SK-N-SH treated with all-trans-retinoic acid at 6 μM for 48 hours (cell line): ENCODE data around the gene ARFGEF3.

Experiments
- CREB5 ChIP-seq: fragments of 250-450 bp; sonication (Bioruptor Pico); IDR thresholded peaks from 2 replicates; pipeline ENCODE4 v1.5.1; 2020; ENCODE audit warnings: low read depth, mild to moderate bottlenecking, moderate library complexity
- CSDC2 ChIP-seq: fragments of 250-450 bp; sonication (Bioruptor Pico); IDR thresholded peaks from 2 replicates; pipeline ENCODE4 v1.5.0; 2020; ENCODE audit warnings: mild to moderate bottlenecking, moderate library complexity
- CSRNP3 ChIP-seq: fragments of 250-450 bp; sonication (Bioruptor Pico); IDR thresholded peaks from 2 replicates; pipeline ENCODE4 v1.5.1; 2021; ENCODE audit warnings: mild to moderate bottlenecking, moderate library complexity
- GLIS3 ChIP-seq: fragments of 250-450 bp; sonication (Bioruptor Pico); IDR thresholded peaks from 2 replicates; pipeline ENCODE4 v1.5.0; 2020; ENCODE audit warnings: mild to moderate bottlenecking, moderate library complexity
- ISL1 ChIP-seq: fragments of 250-450 bp; sonication (Bioruptor Pico); IDR thresholded peaks from 2 replicates; pipeline ENCODE4 v2.1.2; 2022; ENCODE audit warnings: mild to moderate bottlenecking, moderate library complexity
- PATZ1 ChIP-seq: fragments of 250-450 bp; sonication (Bioruptor Pico); IDR thresholded peaks from 2 replicates; pipeline ENCODE4 v1.8.0; 2020; ENCODE audit warnings: mild to moderate bottlenecking, moderate library complexity, borderline replicate concordance
- POU6F1 ChIP-seq: fragments of 250-450 bp; sonication (Bioruptor Pico); IDR thresholded peaks from 2 replicates; pipeline ENCODE4 v1.8.0; 2021; ENCODE audit warnings: low read depth, mild to moderate bottlenecking, moderate library complexity, borderline replicate concordance
- TOX ChIP-seq: fragments of 250-450 bp; sonication (Bioruptor Pico); IDR thresholded peaks from 2 replicates; pipeline ENCODE4 v1.8.0; 2021; ENCODE audit warnings: mild to moderate bottlenecking, moderate library complexity, borderline replicate concordance
- ZFP3 ChIP-seq: fragments of 250-450 bp; sonication (Bioruptor Pico); IDR thresholded peaks from 2 replicates; pipeline ENCODE4 v1.5.0; 2020; ENCODE audit warnings: mild to moderate bottlenecking, moderate library complexity

GRCh38 chr6:138124096-138124495, 37.6 kb upstream of the ARFGEF3 start:
- TF ChIP-seq CSRNP3 (no peak), CREB5 (CRISPR knock-in tag) (no peak), TOX (no peak), ZFP3 (no peak), PATZ1 (CRISPR knock-in tag) (no peak), CSDC2 (no peak), ISL1 (CRISPR knock-in tag) (no peak), GLIS3 (CRISPR knock-in tag) (no peak), POU6F1 (CRISPR knock-in tag) (no peak)
